ENCODE measurements around the gene HVCN1.
"Not testable (repeated sequence)": the region's sequence is repeated elsewhere in the genome, so short reads cannot be mapped to it uniquely, and the experiment has no call there.

Gene HVCN1

DNA sequence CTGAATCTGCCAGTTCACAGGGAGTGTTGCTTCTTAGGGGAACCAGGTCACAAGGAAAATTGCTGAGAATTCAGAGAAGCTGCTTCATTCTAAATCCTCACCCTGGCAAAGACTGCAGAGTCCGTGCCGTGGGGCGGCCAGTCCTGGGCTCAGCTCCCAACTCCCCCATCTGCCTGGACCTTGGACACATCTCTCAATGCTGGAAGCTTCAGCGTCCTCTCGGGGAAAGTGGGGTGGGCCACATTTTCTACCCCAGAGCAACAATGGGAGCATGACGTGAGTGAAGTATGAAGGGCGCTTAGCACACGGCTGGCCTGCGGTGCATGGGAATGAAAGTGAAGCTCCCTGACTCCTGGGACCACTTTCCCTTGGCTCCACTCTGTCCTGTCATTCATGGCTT, 31.2 kb downstream of the HVCN1 start:
- H3K4me3 ChIP-seq (replicated peaks in 1 of 2; ENCODE audit: low read depth in 2 of 2, low read length in 2 of 2): no peak overlapping the region
- DNase-seq (ENCODE audit: low read depth in 2 of 2): no peak
- TF ChIP-seq, protein P1, sequence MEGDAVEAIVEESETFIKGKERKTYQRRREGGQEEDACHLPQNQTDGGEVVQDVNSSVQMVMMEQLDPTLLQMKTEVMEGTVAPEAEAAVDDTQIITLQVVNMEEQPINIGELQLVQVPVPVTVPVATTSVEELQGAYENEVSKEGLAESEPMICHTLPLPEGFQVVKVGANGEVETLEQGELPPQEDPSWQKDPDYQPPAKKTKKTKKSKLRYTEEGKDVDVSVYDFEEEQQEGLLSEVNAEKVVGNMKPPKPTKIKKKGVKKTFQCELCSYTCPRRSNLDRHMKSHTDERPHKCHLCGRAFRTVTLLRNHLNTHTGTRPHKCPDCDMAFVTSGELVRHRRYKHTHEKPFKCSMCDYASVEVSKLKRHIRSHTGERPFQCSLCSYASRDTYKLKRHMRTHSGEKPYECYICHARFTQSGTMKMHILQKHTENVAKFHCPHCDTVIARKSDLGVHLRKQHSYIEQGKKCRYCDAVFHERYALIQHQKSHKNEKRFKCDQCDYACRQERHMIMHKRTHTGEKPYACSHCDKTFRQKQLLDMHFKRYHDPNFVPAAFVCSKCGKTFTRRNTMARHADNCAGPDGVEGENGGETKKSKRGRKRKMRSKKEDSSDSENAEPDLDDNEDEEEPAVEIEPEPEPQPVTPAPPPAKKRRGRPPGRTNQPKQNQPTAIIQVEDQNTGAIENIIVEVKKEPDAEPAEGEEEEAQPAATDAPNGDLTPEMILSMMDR (IDR thresholded peaks at IDR 0.05; ENCODE audit: low read depth, low read length): no peak

DNA sequence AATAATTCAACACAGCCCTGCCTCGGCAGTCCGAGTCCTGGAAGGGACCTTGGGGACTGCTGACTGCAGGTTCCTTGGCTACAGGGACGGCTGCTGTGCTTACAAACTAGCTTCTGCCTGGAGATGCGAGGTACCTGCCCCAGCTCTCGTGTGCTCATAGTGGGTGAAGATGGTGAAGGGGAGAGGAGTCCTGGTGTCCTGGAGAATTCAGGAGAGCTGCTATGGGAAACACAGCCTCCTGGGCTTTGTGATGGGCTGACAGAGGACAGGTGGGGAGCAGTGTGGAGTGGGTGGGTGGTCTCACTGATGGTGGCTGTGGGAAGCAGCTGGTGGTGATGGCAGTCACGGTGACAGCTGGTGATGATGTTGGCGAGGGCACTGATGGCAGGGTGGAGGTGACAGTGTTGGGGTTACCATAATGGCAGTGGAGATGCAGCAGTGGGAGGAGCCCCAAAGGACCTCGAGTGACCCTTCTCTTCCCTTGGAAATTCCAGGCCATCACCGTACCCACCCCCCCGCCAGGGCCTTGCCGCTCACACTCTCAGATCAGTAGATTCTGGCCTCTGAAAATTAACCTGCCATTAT, 32.8 kb downstream of the HVCN1 start:
- H3K4me3 ChIP-seq (replicated peaks in 1 of 2; ENCODE audit: low read depth in 2 of 2, low read length in 2 of 2): no peak overlapping the region
- no peak for DNase-seq (ENCODE audit: low read depth in 2 of 2)
- TF ChIP-seq, protein P1 (IDR thresholded peaks at IDR 0.05; ENCODE audit: low read depth, low read length): no peak

DNA sequence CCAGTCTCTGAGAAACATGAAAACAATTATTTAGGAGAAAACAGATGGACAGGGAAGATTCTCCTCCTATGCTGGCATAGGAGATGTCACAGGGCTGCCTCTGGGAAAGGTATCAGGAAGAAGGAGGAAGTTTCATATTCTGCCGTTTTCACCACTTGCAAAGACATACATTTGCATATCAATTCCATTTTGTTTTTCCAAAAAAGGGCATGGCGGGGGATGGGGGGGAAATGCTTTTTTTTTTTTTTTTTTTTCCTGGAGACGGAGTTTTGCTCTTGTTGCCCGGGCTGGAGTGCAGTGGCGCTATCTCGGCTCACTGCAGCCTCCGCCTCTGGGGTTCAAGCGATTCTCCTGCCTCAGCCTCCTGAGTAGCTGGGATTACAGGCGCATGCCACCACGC, 34.7 kb downstream of the HVCN1 start:
- DNase-seq (ENCODE audit: low read depth in 2 of 2); H3K4me3 ChIP-seq (replicated peaks in 1 of 2; ENCODE audit: low read depth in 2 of 2, low read length in 2 of 2): not testable (repeated sequence)

DNA sequence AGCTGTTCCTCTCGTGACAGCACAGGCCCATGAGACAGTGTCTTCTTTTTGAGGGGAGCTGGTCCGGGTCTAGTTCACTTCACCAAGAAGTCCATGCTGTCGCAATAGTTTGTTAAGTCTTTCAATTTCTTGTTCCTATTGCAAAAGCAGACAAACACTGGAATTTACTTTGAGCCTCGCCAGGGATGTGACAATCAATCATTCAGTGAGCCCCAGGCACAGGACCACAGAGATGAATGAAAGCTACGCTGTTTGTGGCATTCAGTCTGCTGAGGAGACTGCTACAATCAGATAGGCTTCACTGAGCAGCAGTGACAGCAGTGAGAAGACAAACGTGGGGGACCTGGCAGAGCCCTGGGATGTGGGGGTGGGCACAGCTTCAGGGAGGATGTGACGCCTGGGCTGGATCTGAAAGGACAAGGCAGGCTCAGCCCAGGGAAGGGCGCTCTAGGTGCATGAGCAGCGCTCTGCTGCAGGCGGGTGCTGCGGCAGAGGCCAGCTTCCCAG, 39.5 kb downstream of the HVCN1 start:
- TF ChIP-seq, protein P1 (IDR thresholded peaks at IDR 0.05; ENCODE audit: low read depth, low read length): no peak
- no peak for DNase-seq (ENCODE audit: low read depth in 2 of 2)

DNA sequence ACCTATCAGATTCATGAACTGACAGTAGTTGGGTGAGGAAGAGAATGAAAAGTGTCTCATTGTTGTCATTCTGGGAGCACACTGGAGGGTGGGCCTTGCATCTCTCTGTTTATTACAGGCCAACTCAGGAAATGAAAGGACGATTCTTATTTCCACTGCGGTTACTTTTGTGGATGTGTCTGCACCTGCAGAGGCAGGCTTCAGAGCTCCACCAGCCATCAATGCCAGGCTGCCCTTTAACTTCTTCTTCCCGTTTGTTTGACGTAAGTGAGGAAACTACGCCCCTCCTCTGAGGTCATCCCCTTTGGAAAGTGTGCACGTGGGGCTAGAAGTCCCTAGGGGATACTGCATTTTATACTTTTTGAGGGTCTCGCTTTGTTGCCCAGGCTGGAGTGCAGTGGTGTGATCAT, 41.3 kb downstream of the HVCN1 start:
- TF ChIP-seq, protein P1 (IDR thresholded peaks at IDR 0.05; ENCODE audit: low read depth, low read length): no peak
- no peak for DNase-seq (ENCODE audit: low read depth in 2 of 2)
- no peak overlapping the region for H3K4me3 ChIP-seq (replicated peaks in 1 of 2; ENCODE audit: low read depth in 2 of 2, low read length in 2 of 2)

More for the DNA sequence above, 39.5 kb downstream of the HVCN1 start:
- no peak overlapping the region for H3K4me3 ChIP-seq (replicated peaks in 1 of 2; ENCODE audit: low read depth in 2 of 2, low read length in 2 of 2)

DNA sequence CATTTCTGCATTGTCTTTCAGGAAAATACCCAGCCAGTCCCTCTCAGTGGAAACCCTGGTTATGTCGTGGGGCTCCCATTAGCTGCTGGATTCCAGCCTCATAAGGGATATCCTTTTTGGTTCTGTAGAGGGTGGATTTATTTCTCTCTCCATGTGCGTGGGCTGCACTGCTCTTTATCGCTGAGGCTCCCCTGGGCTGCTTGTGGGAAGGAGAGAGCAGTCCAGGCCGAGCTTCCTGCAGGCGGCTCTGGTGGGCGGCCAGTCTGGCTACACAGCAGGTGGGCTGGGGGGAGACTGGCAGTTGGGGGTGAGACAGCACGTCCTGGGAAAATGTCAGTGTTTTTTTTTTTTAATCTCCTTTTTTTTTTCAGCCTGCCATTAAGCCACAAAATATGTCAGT, 47.4 kb downstream of the HVCN1 start:
- TF ChIP-seq, protein P1 (IDR thresholded peaks at IDR 0.05; ENCODE audit: low read depth, low read length): no peak
- H3K4me3 ChIP-seq (replicated peaks in 1 of 2; ENCODE audit: low read depth in 2 of 2, low read length in 2 of 2): no peak overlapping the region
- DNase-seq (ENCODE audit: low read depth in 2 of 2): peak in 1 of 2 donors; percentile 53

DNA sequence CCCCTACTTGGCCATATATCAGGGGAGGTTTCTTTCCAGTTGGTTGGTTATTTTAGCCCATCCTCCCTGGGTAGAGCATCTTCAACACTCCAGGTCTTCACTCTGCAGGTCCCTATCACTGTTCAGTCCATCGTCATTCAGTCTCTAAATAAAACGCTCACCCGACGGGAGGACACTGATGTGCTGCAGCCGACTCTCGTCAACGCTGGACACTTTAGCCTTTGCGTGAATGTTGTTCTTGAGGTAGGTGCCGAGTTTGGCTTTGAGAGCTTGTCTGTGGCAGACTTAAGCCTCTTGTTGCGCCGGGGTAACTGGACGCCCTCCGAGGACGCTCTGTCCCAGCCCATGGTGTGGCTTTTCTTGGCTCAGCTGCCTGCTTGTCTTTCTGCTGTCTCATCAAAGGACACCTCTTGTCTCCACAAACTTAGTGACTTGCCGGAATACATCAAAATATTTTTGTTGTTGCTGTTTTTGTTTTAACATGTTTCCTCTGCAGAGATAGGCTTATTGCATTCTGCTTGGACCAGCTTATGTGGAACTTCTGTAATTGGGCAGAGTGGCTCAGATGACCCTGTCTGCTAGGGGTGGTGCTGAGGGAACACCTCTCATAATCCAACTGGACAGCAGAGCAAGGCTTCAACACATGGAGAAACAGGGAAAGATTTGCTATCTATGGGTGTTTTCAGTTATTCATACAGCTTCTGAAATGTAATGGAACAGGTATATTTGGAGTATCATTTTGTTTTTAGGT, 48.5 kb downstream of the HVCN1 start:
- TF ChIP-seq, protein P1 (IDR thresholded peaks at IDR 0.05; ENCODE audit: low read depth, low read length): no peak
- no peak for DNase-seq (ENCODE audit: low read depth in 2 of 2)
- no peak overlapping the region for H3K4me3 ChIP-seq (replicated peaks in 1 of 2; ENCODE audit: low read depth in 2 of 2, low read length in 2 of 2)

All from cardiac fibroblast (primary cell).